Measurements from ENCODE around the gene SLC25A6. TPM values are rescaled to one million over a fixed set of nuclear protein-coding genes. Genes with fewer than 3 reads are reported as not detected.
"Not testable (repeated sequence)": the region's sequence is repeated elsewhere in the genome, so short reads cannot be mapped to it uniquely, and the experiment has no call there.

The SLC25A6 gene
- total and polyA plus RNA-seq, 5 experiments from 2014 or later, result 251 to 622 (median 427) TPM

DNA sequence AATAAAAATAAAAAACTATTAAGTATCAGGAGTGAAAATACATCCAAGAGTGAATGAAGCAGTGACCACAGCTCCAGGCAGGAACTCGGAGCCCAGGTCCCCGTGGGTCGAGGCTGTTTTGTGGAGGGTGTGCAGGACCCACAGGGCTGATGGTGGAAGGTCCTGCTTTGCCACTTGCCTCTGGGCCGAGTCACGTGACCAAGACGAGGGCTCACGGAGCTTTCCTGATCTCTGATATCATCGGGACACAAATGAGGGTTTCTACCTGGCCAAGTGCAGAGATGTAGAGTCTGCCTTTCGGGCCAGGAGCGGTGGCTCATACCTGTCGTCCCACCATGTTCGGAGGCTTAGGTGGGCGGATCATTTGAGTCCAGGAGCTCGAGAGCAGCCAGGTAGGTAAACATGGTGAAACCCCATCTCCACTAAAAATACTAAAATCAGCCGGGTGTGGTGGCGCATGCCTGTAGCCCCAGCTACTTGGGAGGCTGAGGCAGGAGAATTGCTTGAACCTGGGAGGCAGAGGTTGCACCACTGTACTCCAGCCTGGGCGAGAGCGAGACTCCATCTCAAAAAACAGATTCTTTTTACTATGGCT lies 7.2 kb downstream of the SLC25A6 start:
- Mint-ChIP-seq H3K27me3 (no peaks in the 10 kb centered on the region), H3K4me1 (peaks cover 22 to 34% (median 22%) of the 10 kb centered on the region in 4 donors), H3K36me3 (peaks cover 4 to 82% (median 35%) of the 10 kb centered on the region in 3 donors), H3K4me3 (peak overlapping the region in 2 of 10 donors; percentile 2 to 43), H3K27ac (peak overlapping the region in 4 of 10 donors; percentile 14 to 84 (median 56)), H3K9me3 (no peaks in the 10 kb centered on the region)
- peak in 1 of 2 donors; percentile 2 for ATAC-seq
- POLR2A ChIA-PET, result no interaction called here
- DNase-seq, result peak in 1 of 10 donors; percentile 25

DNA sequence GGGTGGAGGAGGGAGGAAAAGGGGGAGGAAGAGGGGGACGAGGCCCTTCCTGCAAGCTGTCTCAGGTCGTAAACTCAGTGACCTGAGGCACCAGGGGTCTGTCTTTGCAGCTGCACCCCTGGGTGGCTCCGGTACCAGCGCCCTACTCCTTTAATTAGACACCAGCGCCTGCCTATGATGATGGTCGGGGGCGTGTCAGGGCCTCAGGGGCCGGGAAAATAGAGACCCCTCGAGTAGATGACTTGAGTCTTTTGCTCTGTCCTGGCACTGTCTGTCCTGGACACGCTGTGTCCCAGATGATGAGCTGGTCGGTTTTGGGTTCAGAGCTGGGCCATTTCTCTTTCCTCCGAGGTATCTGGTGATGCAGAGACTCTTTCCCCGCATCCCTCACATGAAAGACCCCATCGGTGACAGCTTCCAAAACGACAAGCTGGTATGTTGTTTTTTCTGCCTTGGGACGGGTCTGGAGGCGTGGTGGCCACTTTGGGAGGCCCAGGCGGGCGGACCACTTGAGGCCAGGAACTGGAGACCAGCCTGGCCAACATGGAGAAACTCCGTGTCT lies 11.2 kb downstream of the SLC25A6 start:
- peaks cover 5 to 17% (median 7%) of the 10 kb centered on the region in 4 donors for H3K4me1 Mint-ChIP-seq
- peak in 1 of 2 donors; percentile 7 for ATAC-seq
- POLR2A ChIA-PET, result no interaction called here

DNA sequence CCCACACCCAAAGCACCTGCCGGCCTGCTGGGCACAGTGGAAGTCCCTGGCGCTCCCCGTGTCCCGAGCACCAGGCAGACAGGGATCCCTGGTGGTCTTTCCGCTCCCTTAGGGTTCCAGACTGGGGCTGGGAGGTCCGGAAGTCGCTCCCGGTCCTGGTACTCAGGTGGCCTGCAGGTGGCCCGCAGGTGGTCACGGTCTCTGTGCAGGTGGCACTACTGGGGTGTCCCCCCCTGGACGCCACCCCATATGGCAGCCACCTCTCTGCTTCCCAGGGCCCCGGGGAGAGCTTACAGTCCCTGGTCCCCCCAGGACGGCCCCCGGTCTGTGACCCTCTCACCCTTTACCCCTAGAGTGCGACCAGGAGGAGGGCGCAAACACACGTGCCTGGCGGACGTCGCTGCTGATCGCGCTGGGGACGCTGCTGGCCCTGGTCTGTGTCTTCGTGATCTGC lies 13.6 kb downstream of the SLC25A6 start:
- no peak overlapping the region for H3K4me3 Mint-ChIP-seq
- H3K27me3 Mint-ChIP-seq, result no peaks in the 10 kb centered on the region
- POLR2A ChIA-PET, result no interaction called here
- ATAC-seq, result no peak
- no peaks in the 10 kb centered on the region for H3K9me3 Mint-ChIP-seq
- H3K36me3 Mint-ChIP-seq, result peaks cover 0 to 24% (median 1%) of the 10 kb centered on the region in 3 donors
- DNase-seq, result no peak
- peak overlapping the region in 1 of 10 donors; percentile 87 for H3K27ac Mint-ChIP-seq
- peaks cover 5 to 15% (median 7%) of the 10 kb centered on the region in 4 donors for H3K4me1 Mint-ChIP-seq

More for the DNA sequence above, 11.2 kb downstream of the SLC25A6 start:
- DNase-seq, result no peak
- Mint-ChIP-seq H3K9me3 (no peaks in the 10 kb centered on the region), H3K4me3 (peak overlapping the region in 1 of 10 donors; percentile 24), H3K27me3 (no peaks in the 10 kb centered on the region), H3K27ac (peak overlapping the region in 3 of 10 donors; percentile 77 to 89 (median 82)), H3K36me3 (peaks cover 0 to 45% (median 22%) of the 10 kb centered on the region in 3 donors)

DNA sequence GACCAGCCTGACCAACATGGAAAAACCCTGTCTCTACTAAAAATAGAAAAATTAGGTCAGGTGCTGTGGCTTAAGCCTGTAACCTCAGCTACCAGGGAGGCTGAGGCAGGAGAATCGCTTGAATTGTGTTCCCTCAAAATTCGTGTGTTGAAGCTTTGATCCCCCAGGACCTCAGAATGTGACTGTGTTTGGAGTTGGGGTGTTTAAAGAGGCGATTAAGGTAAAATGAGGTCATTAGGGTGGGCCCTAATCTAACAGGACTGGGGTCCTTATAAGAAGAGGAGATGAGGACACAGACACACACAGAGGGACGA lies 23.6 kb downstream of the SLC25A6 start:
- no peak for ATAC-seq
- peaks cover 0 to 5% (median 1%) of the 10 kb centered on the region in 4 donors for H3K4me1 Mint-ChIP-seq

DNA sequence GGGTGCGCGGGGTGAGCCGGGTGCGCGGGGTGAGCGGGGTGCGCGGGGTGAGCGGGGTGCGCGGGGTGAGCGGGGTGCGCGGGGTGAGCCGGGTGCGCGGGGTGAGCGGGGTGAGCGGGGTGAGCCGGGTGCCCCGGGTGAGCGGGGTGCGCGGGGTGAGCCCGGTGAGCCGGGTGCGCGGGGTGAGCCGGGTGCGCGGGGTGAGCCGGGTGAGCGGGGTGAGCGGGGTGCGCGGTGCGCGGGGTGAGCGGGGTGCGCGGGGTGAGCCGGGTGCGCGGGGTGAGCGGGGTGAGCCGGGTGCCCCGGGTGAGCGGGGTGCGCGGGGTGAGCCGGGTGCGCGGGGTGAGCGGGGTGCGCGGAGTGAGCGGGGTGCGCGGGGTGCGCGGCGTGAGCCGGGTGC lies 25.6 kb downstream of the SLC25A6 start:
- H3K27ac Mint-ChIP-seq, H3K9me3 Mint-ChIP-seq, DNase-seq, ATAC-seq, H3K27me3 Mint-ChIP-seq, H3K4me1 Mint-ChIP-seq, H3K4me3 Mint-ChIP-seq, POLR2A ChIA-PET: not testable (repeated sequence)
- peaks cover 0 to 39% (median 16%) of the 10 kb centered on the region in 3 donors for H3K36me3 Mint-ChIP-seq

More for the DNA sequence above, 23.6 kb downstream of the SLC25A6 start:
- Mint-ChIP-seq H3K27me3 (no peaks in the 10 kb centered on the region), H3K27ac (peak overlapping the region in 3 of 10 donors; percentile 5 to 85 (median 11)), H3K9me3 (no peaks in the 10 kb centered on the region), H3K4me3 (peak overlapping the region in 1 of 10 donors; percentile 18), H3K36me3 (peaks cover 0 to 23% (median 8%) of the 10 kb centered on the region in 3 donors)
- POLR2A ChIA-PET, result no interaction called here
- DNase-seq, result no peak

DNA sequence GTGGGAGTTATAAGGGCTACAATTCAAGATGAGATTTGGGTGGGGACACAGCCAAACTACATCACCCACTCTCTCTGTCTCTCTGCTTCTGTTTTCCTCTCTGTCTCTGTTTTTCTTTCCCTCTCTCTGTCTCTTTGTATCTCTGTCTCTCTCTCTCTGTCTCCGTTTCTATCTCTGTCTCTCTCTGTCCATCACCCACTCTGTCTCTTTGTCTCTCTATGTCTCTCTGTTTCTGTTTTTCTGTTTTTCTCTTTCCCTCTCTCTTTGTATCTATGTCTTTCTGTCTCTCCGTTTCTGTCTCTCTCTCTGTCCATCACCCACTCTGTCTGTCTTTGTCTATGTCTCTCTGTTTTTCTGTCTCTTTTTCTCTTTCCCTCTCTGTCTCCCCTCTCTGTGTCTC lies 30.0 kb downstream of the SLC25A6 start:
- DNase-seq (no peak), ATAC-seq (no peak)
- Mint-ChIP-seq H3K27ac (peak overlapping the region in 8 of 10 donors; percentile 4 to 92 (median 64)), H3K27me3 (no peaks in the 10 kb centered on the region), H3K9me3 (peaks cover 0 to 7% (median 0%) of the 10 kb centered on the region in 9 donors), H3K4me3 (no peak overlapping the region), H3K4me1 (peaks cover 0 to 22% (median 7%) of the 10 kb centered on the region in 4 donors), H3K36me3 (peaks cover 3 to 63% (median 29%) of the 10 kb centered on the region in 3 donors)
- POLR2A ChIA-PET, result no interaction called here

DNA sequence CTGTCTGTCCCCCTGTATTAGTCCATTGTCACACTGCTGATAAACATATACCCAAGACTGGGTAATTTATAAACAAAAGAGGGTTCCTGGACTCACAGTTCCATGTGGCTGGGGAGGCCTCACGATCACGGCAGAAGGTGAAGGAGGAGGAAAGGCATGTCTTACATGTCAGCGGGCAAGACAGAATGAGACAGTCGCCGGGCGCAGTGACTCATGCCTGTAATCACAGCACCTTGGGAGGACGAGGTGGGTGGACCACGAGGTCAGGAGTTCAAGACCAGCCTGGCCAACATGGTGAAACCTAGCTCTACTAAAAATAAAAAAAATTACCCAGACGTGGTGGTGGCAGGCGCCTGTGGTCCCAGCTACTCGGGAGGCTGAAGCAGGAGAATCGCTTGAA lies 30.6 kb downstream of the SLC25A6 start:
- POLR2A ChIA-PET, result no interaction called here
- ATAC-seq (no peak), DNase-seq (no peak)
- H3K4me1 Mint-ChIP-seq, result peaks cover 0 to 22% (median 7%) of the 10 kb centered on the region in 4 donors
- no peaks in the 10 kb centered on the region for H3K27me3 Mint-ChIP-seq
- peaks cover 0 to 7% (median 0%) of the 10 kb centered on the region in 9 donors for H3K9me3 Mint-ChIP-seq
- no peak overlapping the region for H3K4me3 Mint-ChIP-seq
- peak overlapping the region in 4 of 10 donors; percentile 34 to 95 (median 62) for H3K27ac Mint-ChIP-seq
- H3K36me3 Mint-ChIP-seq, result peaks cover 3 to 63% (median 29%) of the 10 kb centered on the region in 3 donors

DNA sequence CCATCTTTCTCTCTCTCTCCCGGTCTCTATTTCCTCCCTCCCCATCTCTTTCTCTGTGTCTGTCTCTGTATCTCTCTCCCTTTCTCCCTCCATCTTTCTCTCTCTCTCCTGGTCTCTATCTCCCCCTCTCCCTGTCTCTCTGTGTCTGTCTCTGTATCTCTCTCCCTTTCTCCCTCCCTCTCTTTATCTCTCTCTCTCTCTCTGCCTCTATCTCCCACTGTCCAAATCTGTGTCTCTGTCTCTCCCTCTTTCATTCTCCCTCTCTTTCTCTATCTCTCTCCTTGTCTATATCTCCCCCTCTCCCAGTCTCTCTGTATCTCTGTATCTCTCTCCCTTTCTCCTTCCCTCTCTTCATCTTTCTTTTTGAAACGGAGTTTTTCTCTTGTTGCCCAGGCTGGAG lies 31.7 kb downstream of the SLC25A6 start:
- Mint-ChIP-seq H3K4me3 (no peak overlapping the region), H3K36me3 (peaks cover 3 to 63% (median 29%) of the 10 kb centered on the region in 3 donors), H3K9me3 (peaks cover 0 to 7% (median 0%) of the 10 kb centered on the region in 9 donors), H3K4me1 (peaks cover 0 to 25% (median 8%) of the 10 kb centered on the region in 4 donors), H3K27me3 (no peaks in the 10 kb centered on the region), H3K27ac (peak overlapping the region in 4 of 10 donors; percentile 5 to 95 (median 56))
- POLR2A ChIA-PET, result no interaction called here
- ATAC-seq (no peak), DNase-seq (no peak)

DNA sequence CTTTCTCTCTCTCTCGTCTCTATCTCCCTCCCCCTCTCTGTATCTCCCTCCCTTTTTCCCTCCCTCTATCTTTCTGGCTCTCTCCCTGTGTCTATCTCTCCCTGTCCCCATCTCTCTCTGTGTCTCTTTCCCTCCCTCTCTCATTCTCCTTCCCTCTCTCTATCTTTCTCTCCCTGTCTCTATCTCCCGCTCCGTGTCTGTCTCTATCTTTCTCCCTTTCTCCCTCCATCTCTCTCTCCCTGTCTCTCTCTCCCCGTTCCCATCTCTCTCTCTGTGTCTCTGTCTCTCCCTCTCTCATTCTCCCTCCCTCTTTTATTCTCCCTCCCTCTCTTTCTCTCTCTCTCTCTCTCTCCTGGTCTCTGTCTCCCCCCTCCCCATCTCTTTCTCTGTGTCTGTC lies 32.4 kb downstream of the SLC25A6 start:
- Mint-ChIP-seq H3K27ac (peak overlapping the region in 6 of 10 donors; percentile 30 to 95 (median 36)), H3K4me3 (no peak overlapping the region), H3K36me3 (peaks cover 3 to 59% (median 26%) of the 10 kb centered on the region in 3 donors), H3K4me1 (peaks cover 0 to 25% (median 7%) of the 10 kb centered on the region in 4 donors), H3K9me3 (peaks cover 0 to 7% (median 0%) of the 10 kb centered on the region in 9 donors), H3K27me3 (no peaks in the 10 kb centered on the region)
- POLR2A ChIA-PET, result no interaction called here
- DNase-seq (no peak), ATAC-seq (no peak)

DNA sequence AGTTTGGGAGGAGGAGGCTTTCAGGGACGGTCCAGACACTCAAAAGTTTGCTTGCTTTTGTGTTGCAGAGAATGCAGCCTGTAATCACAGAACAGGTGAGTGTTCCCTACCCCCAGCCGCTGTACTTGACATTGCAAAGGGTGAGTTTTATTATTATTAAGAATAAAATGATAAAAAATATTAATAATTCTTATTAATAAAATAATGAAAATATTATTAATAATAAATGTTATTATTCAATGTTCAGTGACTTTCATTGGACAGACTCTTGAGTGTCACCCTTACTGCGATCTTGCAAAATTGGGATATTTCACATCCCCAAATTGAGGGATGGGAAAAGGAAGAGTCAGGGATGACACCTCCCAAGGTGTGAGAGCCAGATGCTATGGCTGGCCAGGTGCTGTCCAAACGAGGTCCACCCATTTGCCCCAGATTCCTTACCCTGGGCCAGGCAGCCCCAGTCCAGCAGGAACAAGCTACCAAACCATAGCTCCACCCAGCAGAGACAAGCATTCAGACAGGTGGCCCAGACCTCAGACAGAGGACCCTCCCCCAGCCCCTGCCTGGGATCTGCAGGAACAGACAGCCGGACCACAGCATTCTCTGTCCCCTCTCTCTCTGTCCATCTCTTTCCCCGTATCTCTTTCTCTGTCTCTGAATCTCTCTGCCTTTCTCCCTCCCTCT lies 33.0 kb downstream of the SLC25A6 start:
- Mint-ChIP-seq H3K36me3 (peaks cover 3 to 53% (median 26%) of the 10 kb centered on the region in 3 donors), H3K4me1 (peaks cover 4 to 30% (median 12%) of the 10 kb centered on the region in 4 donors), H3K4me3 (no peak overlapping the region), H3K27ac (peak overlapping the region in 3 of 10 donors; percentile 35 to 95 (median 37)), H3K9me3 (peaks cover 0 to 7% (median 0%) of the 10 kb centered on the region in 9 donors), H3K27me3 (no peaks in the 10 kb centered on the region)
- ATAC-seq (no peak), DNase-seq (no peak)
- POLR2A ChIA-PET, result no interaction called here

DNA sequence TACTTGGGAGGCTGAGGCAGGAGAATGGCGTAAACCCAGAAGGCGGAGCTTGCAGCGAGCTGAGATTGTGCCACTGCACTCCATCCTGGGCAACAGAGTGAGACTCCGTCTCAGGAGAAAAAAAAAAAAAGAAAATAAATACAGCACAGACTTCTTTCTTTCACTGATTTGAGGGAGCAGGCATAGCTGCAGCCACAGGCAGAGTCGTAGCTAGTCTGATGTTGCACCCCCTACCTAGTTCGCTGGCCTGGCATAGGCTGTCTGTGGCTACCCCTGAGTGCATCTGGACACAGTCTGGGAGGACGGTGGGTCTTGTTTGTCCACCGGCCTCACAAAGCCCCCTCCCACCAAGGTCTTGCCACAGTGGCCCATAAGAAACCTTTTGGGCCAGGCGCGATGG lies 33.9 kb downstream of the SLC25A6 start:
- DNase-seq, result no peak
- Mint-ChIP-seq H3K36me3 (peaks cover 3 to 45% (median 26%) of the 10 kb centered on the region in 3 donors), H3K27ac (no peak overlapping the region), H3K4me3 (no peak overlapping the region), H3K4me1 (peaks cover 4 to 30% (median 13%) of the 10 kb centered on the region in 4 donors), H3K27me3 (no peaks in the 10 kb centered on the region), H3K9me3 (peaks cover 0 to 7% (median 0%) of the 10 kb centered on the region in 9 donors)
- ATAC-seq, result no peak
- POLR2A ChIA-PET, result no interaction called here

DNA sequence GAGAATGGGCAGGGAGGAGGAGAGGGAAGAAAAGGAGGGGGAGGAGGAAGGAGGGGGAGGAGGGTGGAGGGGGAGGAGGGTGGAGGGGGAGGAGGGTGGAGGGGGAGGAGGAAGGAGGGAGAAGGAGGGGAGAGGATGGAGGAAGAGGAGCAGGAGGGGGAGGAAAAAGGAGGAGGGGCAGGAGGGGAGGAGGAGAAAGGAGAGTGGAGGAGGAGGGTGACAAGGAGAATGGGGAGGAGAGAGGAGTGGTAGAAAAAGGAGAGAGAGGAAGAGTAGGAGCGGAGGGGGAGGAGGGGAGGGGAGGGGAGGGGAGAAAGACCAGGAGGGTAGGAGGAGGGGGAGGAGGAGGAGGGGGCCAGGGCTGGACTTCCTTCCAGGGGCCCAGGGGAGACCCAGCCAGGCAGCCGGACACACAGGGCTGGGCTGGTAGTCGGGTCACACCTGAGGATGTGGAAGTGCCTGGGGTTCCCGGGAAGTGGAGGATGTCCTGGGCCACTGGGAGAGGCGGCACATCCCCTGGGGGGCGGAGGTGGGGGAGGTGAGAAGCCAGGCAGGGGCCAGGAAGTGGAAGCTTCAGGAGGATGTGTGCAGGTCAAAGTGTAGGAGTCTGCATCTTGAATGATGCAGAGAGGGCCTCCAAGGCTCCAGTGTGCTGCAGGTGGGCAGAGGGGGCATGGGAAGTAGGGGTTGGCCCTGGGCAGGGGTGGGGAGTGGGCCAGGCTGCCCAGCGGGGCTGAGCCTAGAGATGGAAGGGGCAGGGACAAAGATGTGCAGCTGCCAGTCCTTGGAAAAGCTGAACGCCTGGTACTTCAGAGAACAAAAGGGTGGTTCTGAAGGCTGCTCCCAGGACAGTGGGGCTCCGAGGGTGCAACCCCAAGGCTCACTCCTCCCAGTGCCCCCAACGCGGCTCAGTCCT lies 36.5 kb downstream of the SLC25A6 start:
- peaks cover 3 to 28% (median 17%) of the 10 kb centered on the region in 3 donors for H3K36me3 Mint-ChIP-seq
- DNase-seq, result no peak

More for the DNA sequence above, 36.5 kb downstream of the SLC25A6 start:
- no peaks in the 10 kb centered on the region for H3K27me3 Mint-ChIP-seq
- POLR2A ChIA-PET, result no interaction called here
- H3K4me1 Mint-ChIP-seq, result peaks cover 4 to 19% (median 10%) of the 10 kb centered on the region in 4 donors
- peak overlapping the region in 7 of 10 donors; percentile 6 to 75 (median 42) for H3K27ac Mint-ChIP-seq
- H3K4me3 Mint-ChIP-seq, result no peak overlapping the region
- peak; percentile 48 to 69 for ATAC-seq
- H3K9me3 Mint-ChIP-seq, result peaks cover 0 to 7% (median 0%) of the 10 kb centered on the region in 9 donors
